Gastroesophageal sphincter (tissue), 3 donors: Measurements from ENCODE around the gene SCFD2.

Experiments used
- CTCF ChIP-seq, 4 experiments: fragments of 200-600 bp in 2 of 4; fragments of 450-650 bp in 2 of 4; sonication (generic) in 1 of 4; IDR thresholded peaks; one replicate each; pipeline ENCODE4 v1.5.1; 2017 to 2019; ENCODE audit warnings: antibody characterized with exemption in 4 of 4, mild to moderate bottlenecking in 2 of 4, moderate library complexity in 2 of 4
- EP300 ChIP-seq: sonication (generic); formaldehyde crosslinking; IDR thresholded peaks from one replicate; pipeline ENCODE4 v1.6.1; 2017; ENCODE audit warnings: antibody characterized with exemption, mild to moderate bottlenecking
- POLR2A ChIP-seq, 2 donors: fragments of 450-650 bp; IDR thresholded peaks; one replicate each; pipeline ENCODE4 v1.6.1; 2017; ENCODE audit warnings: antibody characterized with exemption in 2 of 2, mild to moderate bottlenecking in 2 of 2, moderate library complexity in 1 of 2
- POLR2AphosphoS5 ChIP-seq: sonication (generic); formaldehyde crosslinking; IDR thresholded peaks from one replicate; pipeline ENCODE4 v1.6.1; 2017; ENCODE audit warnings: antibody characterized with exemption

- no peak for TF ChIP-seq POLR2A (IDR thresholded peaks at IDR 0.05)
- no peak for TF ChIP-seq CTCF (IDR thresholded peaks at IDR 0.05)
- no peak for TF ChIP-seq POLR2AphosphoS5
- TF ChIP-seq EP300 = no peak
These were observed 179.0 kb downstream of the SCFD2 start for GRCh38 chr4:53186714-53187358.
